Measurements from ENCODE around the gene LAMB2. TPM values are rescaled to one million over a fixed set of nuclear protein-coding genes. Genes with fewer than 3 reads are reported as not detected.

LAMB2 gene
- total RNA-seq, 1 experiment from 2014 or later: not detected

GRCh38 chr3:49110780-49111179 lies 22.1 kb downstream of the LAMB2 start:
- Histone ChIP-seq H3K27me3 (ENCODE audit: low read length) (no peaks in the 10 kb centered on the region), H3K4me1 (ENCODE audit: low read length) (peaks cover 4% of the 10 kb centered on the region), H2AFZ (ENCODE audit: low read length) (no peak overlapping the region), H3K9me3 (ENCODE audit: low read length) (no peaks in the 10 kb centered on the region), H3K79me2 (ENCODE audit: low read length) (no peaks in the 10 kb centered on the region), H3K9ac (ENCODE audit: low read length) (no peak overlapping the region), H3K27ac (ENCODE audit: low read length) (no peak overlapping the region), H3K4me3 (ENCODE audit: low read length) (no peak overlapping the region), H4K20me1 (ENCODE audit: insufficient read depth, low read depth, low read length) (no peaks in the 10 kb centered on the region), H3K9me2 (replicated peaks; ENCODE audit: insufficient read depth, low read length) (no peaks in the 10 kb centered on the region), H3K36me3 (ENCODE audit: insufficient read depth, low read length) (peaks cover 9% of the 10 kb centered on the region; the same call in 1 of the 2 replicates), H3K4me2 (ENCODE audit: low read depth, low read length, poor library complexity, severe bottlenecking) (no peak overlapping the region)
- DNase-seq: no peak

DNA sequence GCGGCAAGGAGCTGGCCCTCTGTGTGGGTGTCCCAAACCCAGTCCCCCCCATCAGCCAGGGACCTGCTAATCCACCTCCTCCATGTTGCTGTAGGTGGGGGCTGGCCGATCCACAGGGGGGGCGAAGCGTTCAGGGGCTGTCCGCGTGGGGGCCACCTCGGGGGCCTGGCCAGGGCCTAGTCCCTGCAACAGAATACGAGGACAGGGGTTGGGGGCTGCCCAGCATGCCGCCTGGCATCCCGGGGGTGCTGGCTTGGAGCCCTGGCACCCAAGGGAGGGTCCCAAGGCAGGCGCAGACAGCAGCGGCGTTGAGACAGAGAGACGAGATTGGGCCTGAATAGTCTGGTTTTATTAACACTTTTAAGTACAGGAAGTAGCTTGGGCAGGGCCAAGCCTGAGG lies 24.5 kb downstream of the LAMB2 start:
- Histone ChIP-seq H4K20me1 (ENCODE audit: insufficient read depth, low read depth, low read length) (no peaks in the 10 kb centered on the region), H3K4me3 (ENCODE audit: low read length) (no peak overlapping the region), H2AFZ (ENCODE audit: low read length) (no peak overlapping the region), H3K27me3 (ENCODE audit: low read length) (no peaks in the 10 kb centered on the region), H3K36me3 (ENCODE audit: insufficient read depth, low read length) (peaks cover 6% of the 10 kb centered on the region; the same call in 1 of the 2 replicates), H3K4me2 (ENCODE audit: low read depth, low read length, poor library complexity, severe bottlenecking) (no peak overlapping the region), H3K9me3 (ENCODE audit: low read length) (no peaks in the 10 kb centered on the region), H3K4me1 (ENCODE audit: low read length) (peaks cover 20% of the 10 kb centered on the region), H3K9me2 (replicated peaks; ENCODE audit: insufficient read depth, low read length) (no peaks in the 10 kb centered on the region), H3K79me2 (ENCODE audit: low read length) (peaks cover 12% of the 10 kb centered on the region), H3K27ac (ENCODE audit: low read length) (no peak overlapping the region), H3K9ac (ENCODE audit: low read length) (no peak overlapping the region)
- DNase-seq: no peak

- no peaks in the 10 kb centered on the region for H3K27me3 ChIP-seq (ENCODE audit: low read length)
- H3K27ac ChIP-seq (ENCODE audit: low read length): peak within 1 kb of the TSS; percentile 58
- peaks cover 23% of the 10 kb centered on the region for H3K79me2 ChIP-seq (ENCODE audit: low read length)
- peak; percentile 97 for DNase-seq
- H3K4me3 ChIP-seq (ENCODE audit: low read length): peak within 1 kb of the TSS; percentile 98
- peaks cover 31% of the 10 kb centered on the region for H3K36me3 ChIP-seq (ENCODE audit: insufficient read depth, low read length)
- peak within 1 kb of the TSS; percentile 98 for H3K4me2 ChIP-seq (ENCODE audit: low read depth, low read length, poor library complexity, severe bottlenecking)
- H3K9me2 ChIP-seq (replicated peaks; ENCODE audit: insufficient read depth, low read length): no peaks in the 10 kb centered on the region
- H3K9ac ChIP-seq (ENCODE audit: low read length): peak within 1 kb of the TSS; percentile 97
- H3K9me3 ChIP-seq (ENCODE audit: low read length): no peaks in the 10 kb centered on the region
- peaks cover 25% of the 10 kb centered on the region for H3K4me1 ChIP-seq (ENCODE audit: low read length)
- peak within 1 kb of the TSS; percentile 93; the same call in 1 of the 2 replicates for H2AFZ ChIP-seq (ENCODE audit: low read length)
- no peaks in the 10 kb centered on the region for H4K20me1 ChIP-seq (ENCODE audit: insufficient read depth, low read depth, low read length)
These were observed 28.2 kb downstream of the LAMB2 start, which contains the start of gene QARS1 for GRCh38 chr3:49104427-49105291. TSS of gene QARS1 (minus strand) at chr3:49104757. CDS start at chr3:49104733, 24 bp downstream.

GRCh38 chr3:49104052-49104426 lies 28.8 kb downstream of the LAMB2 start:
- Histone ChIP-seq H3K9me3 (ENCODE audit: low read length) (no peaks in the 10 kb centered on the region), H3K9me2 (replicated peaks; ENCODE audit: insufficient read depth, low read length) (no peaks in the 10 kb centered on the region), H3K36me3 (ENCODE audit: insufficient read depth, low read length) (peaks cover 27% of the 10 kb centered on the region), H3K27ac (ENCODE audit: low read length) (peak overlapping the region; percentile 58), H3K27me3 (ENCODE audit: low read length) (no peaks in the 10 kb centered on the region), H3K79me2 (ENCODE audit: low read length) (peaks cover 23% of the 10 kb centered on the region), H4K20me1 (ENCODE audit: insufficient read depth, low read depth, low read length) (no peaks in the 10 kb centered on the region), H2AFZ (ENCODE audit: low read length) (peak overlapping the region; percentile 93; the same call in 1 of the 2 replicates), H3K4me1 (ENCODE audit: low read length) (peaks cover 25% of the 10 kb centered on the region), H3K4me2 (ENCODE audit: low read depth, low read length, poor library complexity, severe bottlenecking) (peak overlapping the region; percentile 98), H3K9ac (ENCODE audit: low read length) (peak overlapping the region; percentile 97), H3K4me3 (ENCODE audit: low read length) (peak overlapping the region; percentile 98)
- DNase-seq: peak; percentile 58

DNA sequence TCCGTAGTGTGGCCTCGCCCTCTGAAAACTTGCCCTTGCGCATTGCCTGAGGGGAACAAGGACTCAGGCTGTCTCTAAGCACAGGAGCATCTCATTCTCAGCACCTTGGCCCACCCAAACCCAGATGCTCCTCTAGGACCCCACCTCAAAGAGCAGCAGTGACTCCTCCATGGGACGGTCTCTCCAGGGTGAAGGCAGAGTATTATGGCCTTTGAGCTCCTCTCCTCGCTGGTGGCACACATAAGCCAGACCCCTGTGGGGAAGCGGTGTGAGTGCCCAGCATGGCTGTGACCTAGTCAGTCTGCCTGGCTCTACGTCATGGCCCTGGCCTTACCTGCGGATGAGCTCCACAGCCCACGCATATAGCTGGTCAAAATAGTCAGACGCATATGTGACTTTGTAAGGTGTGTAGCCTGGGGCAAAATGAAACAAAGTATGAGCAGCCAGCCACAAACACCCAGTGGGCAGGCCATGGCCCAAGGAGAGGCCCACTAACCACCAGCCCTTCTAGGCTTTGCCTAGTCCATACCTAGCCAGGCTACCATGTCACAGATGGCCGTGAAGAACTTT lies 32.7 kb downstream of the LAMB2 start:
- Histone ChIP-seq H3K9ac (ENCODE audit: low read length) (no peak overlapping the region), H3K79me2 (ENCODE audit: low read length) (peaks cover 23% of the 10 kb centered on the region), H4K20me1 (ENCODE audit: insufficient read depth, low read depth, low read length) (no peaks in the 10 kb centered on the region), H2AFZ (ENCODE audit: low read length) (no peak overlapping the region), H3K4me3 (ENCODE audit: low read length) (no peak overlapping the region), H3K9me2 (replicated peaks; ENCODE audit: insufficient read depth, low read length) (no peaks in the 10 kb centered on the region), H3K27me3 (ENCODE audit: low read length) (no peaks in the 10 kb centered on the region), H3K27ac (ENCODE audit: low read length) (no peak overlapping the region), H3K36me3 (ENCODE audit: insufficient read depth, low read length) (peaks cover 35% of the 10 kb centered on the region), H3K4me1 (ENCODE audit: low read length) (peaks cover 15% of the 10 kb centered on the region), H3K4me2 (ENCODE audit: low read depth, low read length, poor library complexity, severe bottlenecking) (no peak overlapping the region), H3K9me3 (ENCODE audit: low read length) (no peaks in the 10 kb centered on the region)
- no peak for DNase-seq

GRCh38 chr3:49098910-49099630 lies 33.8 kb downstream of the LAMB2 start:
- Histone ChIP-seq H3K4me1 (ENCODE audit: low read length) (peaks cover 20% of the 10 kb centered on the region), H3K9me3 (ENCODE audit: low read length) (no peaks in the 10 kb centered on the region), H4K20me1 (ENCODE audit: insufficient read depth, low read depth, low read length) (no peaks in the 10 kb centered on the region), H3K9ac (ENCODE audit: low read length) (no peak overlapping the region), H3K27me3 (ENCODE audit: low read length) (no peaks in the 10 kb centered on the region), H3K27ac (ENCODE audit: low read length) (no peak overlapping the region), H3K4me2 (ENCODE audit: low read depth, low read length, poor library complexity, severe bottlenecking) (no peak overlapping the region), H3K9me2 (replicated peaks; ENCODE audit: insufficient read depth, low read length) (no peaks in the 10 kb centered on the region), H2AFZ (ENCODE audit: low read length) (no peak overlapping the region), H3K36me3 (ENCODE audit: insufficient read depth, low read length) (peaks cover 35% of the 10 kb centered on the region), H3K4me3 (ENCODE audit: low read length) (no peak overlapping the region), H3K79me2 (ENCODE audit: low read length) (peaks cover 19% of the 10 kb centered on the region)
- no peak for DNase-seq

DNA sequence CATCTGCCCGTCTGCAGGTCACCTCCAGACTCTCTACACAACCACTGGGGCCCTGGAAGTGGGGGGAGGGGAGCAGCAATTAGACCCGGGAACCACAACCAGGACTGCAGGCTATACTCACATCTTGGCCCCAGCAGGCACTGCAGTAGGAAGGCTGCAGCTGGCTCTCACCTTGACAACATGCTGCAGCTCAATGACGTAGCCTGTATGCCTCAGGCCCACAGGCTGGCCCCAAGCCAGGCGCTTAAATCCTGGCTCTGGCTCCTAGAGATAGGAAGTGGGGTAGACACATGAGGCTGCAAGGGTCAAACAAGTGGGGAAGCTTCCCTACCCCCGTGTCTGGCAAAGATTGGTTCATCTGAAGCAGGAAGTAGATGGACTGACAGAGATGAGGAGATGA lies 34.4 kb downstream of the LAMB2 start:
- Histone ChIP-seq H3K4me3 (ENCODE audit: low read length) (no peak overlapping the region), H3K79me2 (ENCODE audit: low read length) (peaks cover 12% of the 10 kb centered on the region), H3K4me1 (ENCODE audit: low read length) (peaks cover 15% of the 10 kb centered on the region), H3K27ac (ENCODE audit: low read length) (no peak overlapping the region), H3K9ac (ENCODE audit: low read length) (no peak overlapping the region), H3K9me2 (replicated peaks; ENCODE audit: insufficient read depth, low read length) (no peaks in the 10 kb centered on the region), H3K27me3 (ENCODE audit: low read length) (no peaks in the 10 kb centered on the region), H3K9me3 (ENCODE audit: low read length) (no peaks in the 10 kb centered on the region), H3K4me2 (ENCODE audit: low read depth, low read length, poor library complexity, severe bottlenecking) (no peak overlapping the region), H3K36me3 (ENCODE audit: insufficient read depth, low read length) (peaks cover 35% of the 10 kb centered on the region), H2AFZ (ENCODE audit: low read length) (no peak overlapping the region), H4K20me1 (ENCODE audit: insufficient read depth, low read depth, low read length) (no peaks in the 10 kb centered on the region)
- DNase-seq: no peak
